DMS79 (cell line): Measurements from ENCODE around the gene OR2AP1.
"Not testable (repeated sequence)": the region's sequence is repeated elsewhere in the genome, so short reads cannot be mapped to it uniquely, and the experiment has no call there.

Experiments
- DNase-seq: peaks from one replicate; lab custom pipeline; 2025; lab: John Stamatoyannopoulos, UW

Gene OR2AP1

GRCh38 chr12:55572168-55572567 lies at the start of gene OR2AP1:
TSS of gene OR2AP1 (plus strand) at chr12:55572468. CDS start at chr12:55574415, 1,947 bp downstream.
- DNase-seq, result no peak

GRCh38 chr12:55548235-55548634 lies 24.0 kb upstream of the OR2AP1 start:
- not testable (repeated sequence) for DNase-seq

GRCh38 chr12:55548756-55549155 lies 23.5 kb upstream of the OR2AP1 start:
- DNase-seq, result no peak

- DNase-seq, result no peak
Measured at GRCh38 chr12:55549302-55549701, 23.0 kb upstream of the OR2AP1 start, which contains the start of gene OR6C4. TSS of gene OR6C4 (plus strand) at chr12:55549602. CDS start at chr12:55551227, 1,625 bp downstream.

GRCh38 chr12:55554296-55554695 lies 18.0 kb upstream of the OR2AP1 start:
- DNase-seq, result no peak

GRCh38 chr12:55570060-55570459 lies 2.2 kb upstream of the OR2AP1 start:
- not testable (repeated sequence) for DNase-seq

GRCh38 chr12:55570689-55571088 lies 1.6 kb upstream of the OR2AP1 start:
- not testable (repeated sequence) for DNase-seq

GRCh38 chr12:55582066-55582465 lies 9.8 kb downstream of the OR2AP1 start:
- no peak for DNase-seq

- DNase-seq, result no peak
Measured at GRCh38 chr12:55585817-55586216, 13.5 kb downstream of the OR2AP1 start.

GRCh38 chr12:55590152-55590551 lies 17.9 kb downstream of the OR2AP1 start:
- not testable (repeated sequence) for DNase-seq

- DNase-seq, result no peak
Measured at GRCh38 chr12:55607821-55608594, 35.7 kb downstream of the OR2AP1 start.

- no peak for DNase-seq
Measured at GRCh38 chr12:55610598-55610997, 38.3 kb downstream of the OR2AP1 start.

- DNase-seq, result no peak
Measured at GRCh38 chr12:55612646-55613045, 40.4 kb downstream of the OR2AP1 start.

- no peak for DNase-seq
Measured at GRCh38 chr12:55614764-55615163, 42.5 kb downstream of the OR2AP1 start.

- DNase-seq, result no peak
Measured at GRCh38 chr12:55619354-55620138, 47.3 kb downstream of the OR2AP1 start.

GRCh38 chr12:55624056-55624455 lies 51.8 kb downstream of the OR2AP1 start:
- DNase-seq, result no peak
